B cell (primary cell): ENCODE measurements around the gene KRT14.

ENCODE experiments used
- EZH2 ChIP-seq: IDR thresholded peaks from 2 replicates; pipeline ENCODE4 v1.6.1; 2012; ENCODE audit warnings: borderline replicate concordance, low read depth, mild to moderate bottlenecking, moderate library complexity, low read length; ENCODE audit not compliant: insufficient read depth, poor library complexity, severe bottlenecking
- TF ChIP-seq, protein P1 (sequence below): fragments of 200-600 bp; IDR thresholded peaks from one replicate; pipeline ENCODE4 v1.8.0; 2022; ENCODE audit warnings: antibody characterized with exemption, mild to moderate bottlenecking

GRCh38 chr17:41593306-41593981 lies 6.7 kb upstream of the KRT14 start:
- TF ChIP-seq, protein P1, sequence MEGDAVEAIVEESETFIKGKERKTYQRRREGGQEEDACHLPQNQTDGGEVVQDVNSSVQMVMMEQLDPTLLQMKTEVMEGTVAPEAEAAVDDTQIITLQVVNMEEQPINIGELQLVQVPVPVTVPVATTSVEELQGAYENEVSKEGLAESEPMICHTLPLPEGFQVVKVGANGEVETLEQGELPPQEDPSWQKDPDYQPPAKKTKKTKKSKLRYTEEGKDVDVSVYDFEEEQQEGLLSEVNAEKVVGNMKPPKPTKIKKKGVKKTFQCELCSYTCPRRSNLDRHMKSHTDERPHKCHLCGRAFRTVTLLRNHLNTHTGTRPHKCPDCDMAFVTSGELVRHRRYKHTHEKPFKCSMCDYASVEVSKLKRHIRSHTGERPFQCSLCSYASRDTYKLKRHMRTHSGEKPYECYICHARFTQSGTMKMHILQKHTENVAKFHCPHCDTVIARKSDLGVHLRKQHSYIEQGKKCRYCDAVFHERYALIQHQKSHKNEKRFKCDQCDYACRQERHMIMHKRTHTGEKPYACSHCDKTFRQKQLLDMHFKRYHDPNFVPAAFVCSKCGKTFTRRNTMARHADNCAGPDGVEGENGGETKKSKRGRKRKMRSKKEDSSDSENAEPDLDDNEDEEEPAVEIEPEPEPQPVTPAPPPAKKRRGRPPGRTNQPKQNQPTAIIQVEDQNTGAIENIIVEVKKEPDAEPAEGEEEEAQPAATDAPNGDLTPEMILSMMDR = no peak
- no peak for TF ChIP-seq EZH2
